Hepatocyte (in vitro differentiated cells): ENCODE results near the gene NOL6. TPM values are rescaled to one million over a fixed set of nuclear protein-coding genes. Genes with fewer than 3 reads are reported as not detected.

Experiments
- DNase-seq: peaks from one replicate; pipeline ENCODE4 v3.0.0-alpha.2; 2016; ENCODE audit warnings: low spot score
- H2AFZ ChIP-seq: fragments of 200-600 bp; sonication (generic); 2 replicates; pipeline ENCODE4 v1.6.0; 2016; ENCODE audit warnings: antibody characterized with exemption, mild to moderate bottlenecking
- H3K27ac ChIP-seq: fragments of 200-600 bp; sonication (generic); 2 replicates; pipeline ENCODE4 v1.5.1; 2016; ENCODE audit warnings: mild to moderate bottlenecking
- H3K27me3 ChIP-seq: fragments of 200-600 bp; sonication (generic); 2 replicates; pipeline ENCODE4 v1.6.1; 2016
- H3K36me3 ChIP-seq: fragments of 200-600 bp; sonication (generic); replicated peaks from 2 replicates; pipeline ENCODE4 v1.5.1; 2016; ENCODE audit warnings: low read depth; ENCODE audit not compliant: insufficient read depth
- H3K4me1 ChIP-seq: fragments of 200-600 bp; sonication (generic); 2 replicates; pipeline ENCODE4 v1.5.1; 2016; ENCODE audit warnings: mild to moderate bottlenecking, moderate library complexity; ENCODE audit not compliant: insufficient read depth
- H3K4me2 ChIP-seq: fragments of 200-600 bp; sonication (generic); 2 replicates; pipeline ENCODE4 v1.6.0; 2016
- H3K4me3 ChIP-seq: fragments of 200-600 bp; sonication (generic); 2 replicates; pipeline ENCODE4 v1.5.1; 2016; ENCODE audit warnings: mild to moderate bottlenecking
- H3K79me2 ChIP-seq: fragments of 200-600 bp; sonication (generic); 2 replicates; pipeline ENCODE4 v1.6.0; 2017; ENCODE audit warnings: mild to moderate bottlenecking
- H3K9me2 ChIP-seq: fragments of 200-600 bp; sonication (generic); replicated peaks from 2 replicates; pipeline ENCODE4 v1.6.0; 2017; ENCODE audit warnings: mild to moderate bottlenecking; ENCODE audit not compliant: insufficient read depth
- H3K9me3 ChIP-seq: fragments of 200-600 bp; sonication (generic); 2 replicates; pipeline ENCODE4 v1.5.1; 2016; ENCODE audit warnings: low read depth, mild to moderate bottlenecking
- H4K20me1 ChIP-seq: fragments of 200-600 bp; sonication (generic); 2 replicates; pipeline ENCODE4 v1.6.0; 2016; ENCODE audit warnings: mild to moderate bottlenecking; ENCODE audit not compliant: insufficient read depth, poor library complexity, severe bottlenecking
- EZH2 ChIP-seq: fragments of 200-600 bp; sonication (generic); IDR thresholded peaks from 2 replicates; pipeline ENCODE4 v1.6.1; 2016; ENCODE audit warnings: antibody characterized with exemption, mild to moderate bottlenecking, borderline replicate concordance
- EZH2phosphoT487 ChIP-seq: fragments of 200-600 bp; sonication (generic); IDR thresholded peaks from one replicate; pipeline ENCODE4 v1.6.1; 2018; ENCODE audit warnings: antibody characterized with exemption, mild to moderate bottlenecking, low read depth, moderate library complexity; ENCODE audit not compliant: unreplicated experiment, severe bottlenecking
- WGBS: methylation state at CpG from one replicate; pipeline ENCODE4 v1.1.6; 2016; ENCODE audit warnings: low lambda C conversion rate; ENCODE audit errors: missing lambda C conversion rate; 5-methylcytosine and 5-hydroxymethylcytosine counted together
- polyA plus RNA-seq: library from polyadenylated mRNA; unstranded; fragments of >200 nt; fragmentation: Nextera tagmentation; extraction: Ambion mirVana; gene quantifications from 2 replicates; pipeline ENCODE4 v1.2.1, GENCODE V29; 2016
- total RNA-seq: library from RNA; depleted of rRNA; stranded (reverse); fragments of >200 nt; gene quantifications from 2 replicates; pipeline ENCODE4 v1.2.3, GENCODE V29; 2014
- TF ChIP-seq, protein P1 (sequence below): fragments of 200-600 bp; sonication (generic); IDR thresholded peaks from 2 replicates; pipeline ENCODE4 v1.5.1; 2016; ENCODE audit warnings: antibody characterized with exemption, mild to moderate bottlenecking; ENCODE audit not compliant: poor library complexity

Gene NOL6
- total and polyA plus RNA-seq, 2 experiments from 2014 or later = 20.6 to 21.9 TPM

- WGBS = 89% methylated on average over 6 of the region's 6 CpGs
- no peak overlapping the region for H2AFZ ChIP-seq
Observed at GRCh38 chr9:33480976-33481375, 7.3 kb upstream of the NOL6 start.

GRCh38 chr9:33480106-33480505 is 6.4 kb upstream of the NOL6 start:
- Histone ChIP-seq H3K4me3 (no peak overlapping the region), H3K4me2 (no peak overlapping the region), H3K4me1 (no peaks in the 10 kb centered on the region), H3K9me3 (no peaks in the 10 kb centered on the region), H3K36me3 (no peaks in the 10 kb centered on the region), H3K27me3 (no peaks in the 10 kb centered on the region), H3K9me2 (no peaks in the 10 kb centered on the region), H4K20me1 (no peaks in the 10 kb centered on the region), H2AFZ (no peak overlapping the region), H3K79me2 (no peaks in the 10 kb centered on the region), H3K27ac (no peak overlapping the region)
- TF ChIP-seq EZH2phosphoT487 (no peak), EZH2 (no peak)
- TF ChIP-seq, protein P1, sequence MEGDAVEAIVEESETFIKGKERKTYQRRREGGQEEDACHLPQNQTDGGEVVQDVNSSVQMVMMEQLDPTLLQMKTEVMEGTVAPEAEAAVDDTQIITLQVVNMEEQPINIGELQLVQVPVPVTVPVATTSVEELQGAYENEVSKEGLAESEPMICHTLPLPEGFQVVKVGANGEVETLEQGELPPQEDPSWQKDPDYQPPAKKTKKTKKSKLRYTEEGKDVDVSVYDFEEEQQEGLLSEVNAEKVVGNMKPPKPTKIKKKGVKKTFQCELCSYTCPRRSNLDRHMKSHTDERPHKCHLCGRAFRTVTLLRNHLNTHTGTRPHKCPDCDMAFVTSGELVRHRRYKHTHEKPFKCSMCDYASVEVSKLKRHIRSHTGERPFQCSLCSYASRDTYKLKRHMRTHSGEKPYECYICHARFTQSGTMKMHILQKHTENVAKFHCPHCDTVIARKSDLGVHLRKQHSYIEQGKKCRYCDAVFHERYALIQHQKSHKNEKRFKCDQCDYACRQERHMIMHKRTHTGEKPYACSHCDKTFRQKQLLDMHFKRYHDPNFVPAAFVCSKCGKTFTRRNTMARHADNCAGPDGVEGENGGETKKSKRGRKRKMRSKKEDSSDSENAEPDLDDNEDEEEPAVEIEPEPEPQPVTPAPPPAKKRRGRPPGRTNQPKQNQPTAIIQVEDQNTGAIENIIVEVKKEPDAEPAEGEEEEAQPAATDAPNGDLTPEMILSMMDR = no peak
- DNase-seq = no peak
- WGBS = 64% methylated on average over 2 of the region's 2 CpGs

More at GRCh38 chr9:33480976-33481375, 7.3 kb upstream of the NOL6 start:
- Histone ChIP-seq H4K20me1 (no peaks in the 10 kb centered on the region), H3K4me1 (no peaks in the 10 kb centered on the region), H3K9me2 (no peaks in the 10 kb centered on the region), H3K9me3 (no peaks in the 10 kb centered on the region), H3K27me3 (no peaks in the 10 kb centered on the region), H3K4me3 (no peak overlapping the region), H3K79me2 (no peaks in the 10 kb centered on the region), H3K4me2 (no peak overlapping the region), H3K36me3 (no peaks in the 10 kb centered on the region), H3K27ac (no peak overlapping the region)
- DNase-seq = no peak
- TF ChIP-seq EZH2phosphoT487 (no peak), EZH2 (no peak)
- TF ChIP-seq, protein P1 = no peak

DNA sequence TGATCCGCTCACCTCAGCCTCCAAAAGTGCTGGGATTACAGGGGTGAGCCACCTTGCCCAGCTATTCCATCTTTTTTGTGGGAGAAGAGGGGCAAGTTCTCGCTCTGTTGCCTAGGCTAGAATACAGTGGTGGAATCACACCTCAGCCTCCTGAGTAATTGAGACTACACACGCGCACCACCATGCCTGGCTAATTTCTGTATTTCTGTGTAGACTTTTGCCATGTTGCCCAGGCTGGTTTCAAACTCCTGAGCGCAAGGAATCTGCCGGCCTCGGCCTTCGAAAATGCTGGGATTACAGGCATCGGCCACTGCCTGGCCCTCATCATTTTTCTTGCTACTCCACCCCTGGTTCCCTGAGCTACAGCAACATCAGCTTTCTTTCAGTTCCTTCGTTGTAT is 2.8 kb upstream of the NOL6 start:
- Histone ChIP-seq H2AFZ (no peak overlapping the region), H3K4me3 (no peak overlapping the region), H3K79me2 (peaks cover 20% of the 10 kb centered on the region), H3K27me3 (no peaks in the 10 kb centered on the region), H3K36me3 (no peaks in the 10 kb centered on the region), H4K20me1 (no peaks in the 10 kb centered on the region), H3K9me3 (no peaks in the 10 kb centered on the region), H3K9me2 (no peaks in the 10 kb centered on the region), H3K4me2 (no peak overlapping the region), H3K4me1 (peaks cover 8% of the 10 kb centered on the region), H3K27ac (no peak overlapping the region)
- no peak for DNase-seq
- WGBS = 98% methylated on average over 10 of the region's 10 CpGs
- no peak for TF ChIP-seq EZH2phosphoT487

GRCh38 chr9:33475357-33475756 is 1.6 kb upstream of the NOL6 start:
- Histone ChIP-seq H3K36me3 (no peaks in the 10 kb centered on the region), H4K20me1 (no peaks in the 10 kb centered on the region), H3K4me2 (no peak overlapping the region), H3K9me2 (no peaks in the 10 kb centered on the region), H3K27me3 (no peaks in the 10 kb centered on the region), H3K4me3 (no peak overlapping the region), H3K4me1 (peaks cover 8% of the 10 kb centered on the region), H3K27ac (no peak overlapping the region), H2AFZ (no peak overlapping the region), H3K79me2 (peaks cover 20% of the 10 kb centered on the region), H3K9me3 (no peaks in the 10 kb centered on the region)
- WGBS = 100% methylated on average over 1 of the region's 1 CpG
- TF ChIP-seq EZH2 = no peak
- no peak for TF ChIP-seq EZH2phosphoT487
- TF ChIP-seq, protein P1 = no peak
- no peak for DNase-seq
